HepG2 (cell line): ENCODE data around the gene CRADD. TPM values are rescaled to one million over a fixed set of nuclear protein-coding genes. Genes with fewer than 3 reads are reported as not detected.

ENCODE experiments used
- ATAC-seq: fragments of 200-7000 bp; cut with Tn5 transposase; 3 replicates; pipeline ENCODE4 v1.9.1; 2020; ENCODE audit warnings: mild to moderate bottlenecking, moderate library complexity
- BruUV-seq: library from RNA; stranded (reverse); fragments of 400-500 nt; replicated peaks from 2 replicates; lab custom pipeline; 2021; lab: Mats Ljungman, UMichigan
- CTCF ChIA-PET: fragments of 300-600 bp; formaldehyde crosslinking; extraction: SDS; loops from one replicate; lab custom pipeline; 2021; ENCODE audit warnings: low total read pairs, inconsistent platforms, low intra/inter-chr PET ratio; lab: Yijun Ruan, JAX
- POLR2A ChIA-PET: fragments of 350-600 bp; sonication (Branson Sonifier 250); formaldehyde crosslinking; loops from one replicate; lab custom pipeline; 2020; ENCODE audit warnings: antibody characterized with exemption, inconsistent platforms; lab: Yijun Ruan, JAX
- DNase-seq: peaks from one replicate; pipeline ENCODE4 v3.0.0-alpha.2; 2015; ENCODE audit warnings: low spot score
- FAIRE-seq: peaks from 3 replicates; lab custom pipeline; 2011; peaks lifted over from hg19 to GRCh38; lab: Jason Lieb, UNC
- H2AFZ ChIP-seq: one replicate; pipeline ENCODE4 v1.6.1; 2011; ENCODE audit warnings: low read length, inconsistent platforms
- H3K27ac ChIP-seq: fragments of 300-600 bp; 3 replicates; pipeline ENCODE4 v1.8.0; 2011; ENCODE audit warnings: mixed run types, mild to moderate bottlenecking, mixed read lengths, low read length, inconsistent platforms; ENCODE audit not compliant: insufficient read depth; ENCODE audit errors: extremely low read length
- H3K27me3 ChIP-seq, 2 experiments: fragments of 200-600 bp in 1 of 2; 2 replicates in 1 of 2; 3 replicates in 1 of 2; pipeline versions ENCODE4 v1.6.0 to v1.8.0; 2011; ENCODE audit warnings: low read length in 2 of 2, mild to moderate bottlenecking in 2 of 2, moderate library complexity in 2 of 2, inconsistent platforms in 1 of 2; ENCODE audit not compliant: insufficient read depth in 2 of 2, control insufficient read depth in 1 of 2
- H3K36me3 ChIP-seq, 2 experiments: fragments of 200-600 bp in 1 of 2; replicated peaks in 1 of 2; 2 replicates in 1 of 2; 3 replicates in 1 of 2; pipeline versions ENCODE4 v1.5.1 to v1.8.0; 2011; ENCODE audit warnings: low read length in 2 of 2, inconsistent platforms in 1 of 2; ENCODE audit not compliant: insufficient read depth in 2 of 2, control insufficient read depth in 1 of 2
- H3K4me1 ChIP-seq: 2 replicates; pipeline ENCODE4 v1.5.1; 2012; ENCODE audit warnings: low read length, inconsistent platforms; ENCODE audit not compliant: insufficient read depth
- H3K4me2 ChIP-seq: 2 replicates; pipeline ENCODE4 v1.6.0; 2011; ENCODE audit warnings: low read depth, low read length, inconsistent platforms
- H3K4me3 ChIP-seq, 3 experiments: fragments of 200-600 bp in 1 of 3; sonication (generic), shearing (Covaris generic) in 1 of 3; replicated peaks in 1 of 3; 2 replicates each; pipeline ENCODE4 v1.5.1; 2011 to 2016; ENCODE audit warnings: low read length in 3 of 3, inconsistent platforms in 2 of 3, low read depth in 2 of 3, mild to moderate bottlenecking in 2 of 3, control low read depth in 1 of 3, mixed read lengths in 1 of 3; ENCODE audit not compliant: insufficient read depth in 1 of 3
- H3K79me2 ChIP-seq: one replicate; pipeline ENCODE4 v1.6.1; 2011; ENCODE audit warnings: low read length, inconsistent platforms; ENCODE audit not compliant: insufficient read depth
- H3K9ac ChIP-seq: 2 replicates; pipeline ENCODE4 v1.6.0; 2011; ENCODE audit warnings: mild to moderate bottlenecking, low read depth, low read length, inconsistent platforms; ENCODE audit not compliant: insufficient read depth
- H3K9me3 ChIP-seq: 2 replicates; pipeline ENCODE4 v1.5.1; 2012; ENCODE audit warnings: mild to moderate bottlenecking, low read length
- H4K20me1 ChIP-seq: 2 replicates; pipeline ENCODE4 v1.6.0; 2011; ENCODE audit warnings: inconsistent platforms, mild to moderate bottlenecking, low read length, moderate library complexity; ENCODE audit not compliant: insufficient read depth
- CBFB ChIP-seq: sonication (generic); formaldehyde crosslinking; IDR thresholded peaks from 2 replicates; pipeline ENCODE4 v1.4.0; 2020; ENCODE audit warnings: missing genetic modification reagents
- CCDC6 ChIP-seq: sonication (generic); formaldehyde crosslinking; IDR thresholded peaks from 2 replicates; pipeline ENCODE4 v1.8.1; 2022; ENCODE audit warnings: mild to moderate bottlenecking, missing genetic modification reagents, moderate library complexity
- KAT2B ChIP-seq: fragments of 150-350 bp; IDR thresholded peaks from 2 replicates; pipeline ENCODE4 v1.6.1; 2014; ENCODE audit warnings: low read depth, low read length, borderline replicate concordance
- NR3C1 ChIP-seq: sonication (generic); formaldehyde crosslinking; IDR thresholded peaks from 2 replicates; pipeline ENCODE4 v1.4.0; 2020; ENCODE audit warnings: missing genetic modification reagents
- SSRP1 ChIP-seq: IDR thresholded peaks from 2 replicates; pipeline ENCODE4 v1.6.1; 2016; ENCODE audit warnings: control low read depth
- TBX3 ChIP-seq: fragments of 450-650 bp; IDR thresholded peaks from 2 replicates; pipeline ENCODE4 v1.6.1; 2017; ENCODE audit warnings: antibody characterized with exemption, mild to moderate bottlenecking, inconsistent platforms, borderline replicate concordance
- ZBTB21 ChIP-seq: sonication (generic); formaldehyde crosslinking; IDR thresholded peaks from 2 replicates; pipeline ENCODE4 v1.4.0; 2020; ENCODE audit warnings: missing genetic modification reagents
- ZMYM2 ChIP-seq: sonication (generic); formaldehyde crosslinking; IDR thresholded peaks from 2 replicates; pipeline ENCODE4 v1.8.0; 2022; ENCODE audit warnings: mild to moderate bottlenecking, missing genetic modification reagents
- ZNF543 ChIP-seq: sonication (generic); formaldehyde crosslinking; IDR thresholded peaks from 2 replicates; pipeline ENCODE4 v1.4.0; 2020; ENCODE audit warnings: mild to moderate bottlenecking, missing genetic modification reagents
- WGBS: methylation state at CpG from one replicate; pipeline ENCODE4 v1.1.6; 2017; ENCODE audit warnings: low lambda C conversion rate; 5-methylcytosine and 5-hydroxymethylcytosine counted together
- in situ Hi-C: cut with HindIII; loops from 2 replicates; pipeline ENCODE4 v1.10.0; 2017; ENCODE audit warnings: low pct_unique_long_range_greater_than_20kb; ENCODE audit not compliant: extremely low pct_ligation_motif_present
- intact Hi-C: fragments of 100-400 bp; cut with micrococcal nuclease; formaldehyde crosslinking; loops from one replicate; pipeline ENCODE4 v1.10.0; 2022; ENCODE audit not compliant: unreplicated experiment
- polyA plus RNA-seq, 8 experiments: library from polyadenylated mRNA; depleted of rRNA in 3 of 8; stranded (reverse) in 7 of 8; unstranded in 1 of 8; fragments of >200 nt; fragmentation: Illumina TruSeq in 4 of 8; extraction: Trizol in 4 of 8; gene quantifications; 2 replicates each; pipeline versions ENCODE4 v1.2.1 to v1.2.3, GENCODE V29; 2011 to 2016; ENCODE audit warnings: low read depth in 4 of 8, missing spikeins in 1 of 8, mixed read lengths in 1 of 8; ENCODE audit not compliant: insufficient read depth in 1 of 8
- total RNA-seq, 5 experiments: library from RNA; depleted of rRNA; stranded (reverse); fragments of >200 nt; fragmentation: Illumina TruSeq; extraction: Trizol; gene quantifications; 2 replicates each; pipeline ENCODE4 v1.2.3, GENCODE V29; 2016; ENCODE audit warnings: low read depth in 1 of 5
- TF ChIP-seq, protein P1 (sequence below): sonication (generic); formaldehyde crosslinking; IDR thresholded peaks from 2 replicates; pipeline ENCODE4 v1.5.0; 2020; ENCODE audit warnings: mild to moderate bottlenecking, missing genetic modification reagents, borderline replicate concordance

The CRADD gene
- total and polyA plus RNA-seq, 2 of the 13 experiments (the other 11 are each of a cell fraction or from before 2014, with no cell fraction given) = 12.4 to 18.8 TPM

DNA sequence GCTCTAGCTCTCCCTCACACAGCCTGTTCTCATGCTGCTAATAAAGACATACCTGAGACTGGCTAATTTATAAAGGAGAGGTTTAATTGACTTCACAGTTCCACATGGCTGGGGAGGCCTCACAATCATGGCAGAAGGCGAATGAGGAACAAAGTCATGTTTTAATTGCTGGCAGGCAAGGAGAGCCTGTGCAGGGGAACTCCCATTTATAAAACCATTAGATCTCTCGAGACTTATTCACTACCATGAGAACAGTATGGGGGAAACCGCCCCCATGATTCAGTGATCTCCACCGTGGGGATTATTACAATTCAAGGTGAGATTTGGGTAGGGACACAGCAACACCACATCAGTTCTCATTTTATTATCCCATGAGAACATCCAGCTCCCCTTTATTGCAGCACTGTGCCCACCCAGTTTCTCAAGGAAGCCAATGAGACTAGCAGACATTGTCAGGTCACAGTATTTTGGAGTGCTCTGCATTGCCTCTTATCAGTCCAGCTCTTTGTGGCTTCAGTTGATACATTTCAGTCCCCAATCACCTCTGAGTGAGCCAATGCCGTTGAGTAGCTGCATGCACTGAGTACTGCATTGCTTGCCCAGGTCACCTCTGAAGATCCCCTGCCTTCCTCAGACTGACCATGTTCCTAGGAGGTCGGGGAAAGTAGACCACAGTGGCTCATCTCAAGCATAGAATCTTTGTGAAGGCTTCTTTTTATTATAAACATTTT, 131.2 kb downstream of the CRADD start:
- FAIRE-seq = no peak
- ATAC-seq = no peak
- in situ Hi-C loops = no loop called here

GRCh38 chr12:93812626-93813025, 135.5 kb downstream of the CRADD start:
- Histone ChIP-seq H3K79me2 (no peaks in the 10 kb centered on the region), H4K20me1 (no peaks in the 10 kb centered on the region), H3K4me2 (no peak overlapping the region), H3K9me3 (no peaks in the 10 kb centered on the region), H3K4me1 (peaks cover 19% of the 10 kb centered on the region), H3K4me3 (no peak overlapping the region), H3K27ac (no peak overlapping the region), H3K9ac (no peak overlapping the region), H3K27me3 (no peaks in the 10 kb centered on the region), H3K36me3 (no peaks in the 10 kb centered on the region), H2AFZ (no peak overlapping the region)
- intact Hi-C loops (no loop called here), in situ Hi-C loops (no loop called here)
- no peak for ATAC-seq
- no TSS peak for BruUV-seq
- POLR2A ChIA-PET = no interaction called here
- no peak for DNase-seq
- WGBS = 94% methylated on average over 3 of the region's 3 CpGs
- CTCF ChIA-PET = no interaction called here
- no peak for FAIRE-seq
- no peak for TF ChIP-seq NR3C1 (CRISPR knock-in tag)
- no peak for TF ChIP-seq CBFB (CRISPR knock-in tag)
- TF ChIP-seq ZMYM2 = no peak
- TF ChIP-seq, protein P1, sequence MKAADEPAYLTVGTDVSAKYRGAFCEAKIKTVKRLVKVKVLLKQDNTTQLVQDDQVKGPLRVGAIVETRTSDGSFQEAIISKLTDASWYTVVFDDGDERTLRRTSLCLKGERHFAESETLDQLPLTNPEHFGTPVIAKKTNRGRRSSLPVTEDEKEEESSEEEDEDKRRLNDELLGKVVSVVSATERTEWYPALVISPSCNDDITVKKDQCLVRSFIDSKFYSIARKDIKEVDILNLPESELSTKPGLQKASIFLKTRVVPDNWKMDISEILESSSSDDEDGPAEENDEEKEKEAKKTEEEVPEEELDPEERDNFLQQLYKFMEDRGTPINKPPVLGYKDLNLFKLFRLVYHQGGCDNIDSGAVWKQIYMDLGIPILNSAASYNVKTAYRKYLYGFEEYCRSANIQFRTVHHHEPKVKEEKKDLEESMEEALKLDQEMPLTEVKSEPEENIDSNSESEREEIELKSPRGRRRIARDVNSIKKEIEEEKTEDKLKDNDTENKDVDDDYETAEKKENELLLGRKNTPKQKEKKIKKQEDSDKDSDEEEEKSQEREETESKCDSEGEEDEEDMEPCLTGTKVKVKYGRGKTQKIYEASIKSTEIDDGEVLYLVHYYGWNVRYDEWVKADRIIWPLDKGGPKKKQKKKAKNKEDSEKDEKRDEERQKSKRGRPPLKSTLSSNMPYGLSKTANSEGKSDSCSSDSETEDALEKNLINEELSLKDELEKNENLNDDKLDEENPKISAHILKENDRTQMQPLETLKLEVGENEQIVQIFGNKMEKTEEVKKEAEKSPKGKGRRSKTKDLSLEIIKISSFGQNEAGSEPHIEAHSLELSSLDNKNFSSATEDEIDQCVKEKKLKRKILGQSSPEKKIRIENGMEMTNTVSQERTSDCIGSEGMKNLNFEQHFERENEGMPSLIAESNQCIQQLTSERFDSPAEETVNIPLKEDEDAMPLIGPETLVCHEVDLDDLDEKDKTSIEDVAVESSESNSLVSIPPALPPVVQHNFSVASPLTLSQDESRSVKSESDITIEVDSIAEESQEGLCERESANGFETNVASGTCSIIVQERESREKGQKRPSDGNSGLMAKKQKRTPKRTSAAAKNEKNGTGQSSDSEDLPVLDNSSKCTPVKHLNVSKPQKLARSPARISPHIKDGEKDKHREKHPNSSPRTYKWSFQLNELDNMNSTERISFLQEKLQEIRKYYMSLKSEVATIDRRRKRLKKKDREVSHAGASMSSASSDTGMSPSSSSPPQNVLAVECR (CRISPR knock-in tag) = no peak

More for the DNA sequence above, 131.2 kb downstream of the CRADD start:
- no peaks in the 10 kb centered on the region for H3K27me3 ChIP-seq
- no peaks in the 10 kb centered on the region for H3K79me2 ChIP-seq
- H3K4me3 ChIP-seq = no peak overlapping the region
- H3K4me1 ChIP-seq = peaks cover 3% of the 10 kb centered on the region
- H3K27ac ChIP-seq = no peak overlapping the region
- TF ChIP-seq CCDC6 (CRISPR knock-in tag) (no peak), ZBTB21 (CRISPR knock-in tag) (no peak), ZNF543 (CRISPR knock-in tag) (no peak), TBX3 (no peak), SSRP1 (CRISPR knock-in tag) (no peak), KAT2B (no peak)
- TF ChIP-seq, all 625 proteins: peak for 0
- Histone ChIP-seq H3K36me3 (no peaks in the 10 kb centered on the region), H3K9ac (no peak overlapping the region), H3K9me3 (no peaks in the 10 kb centered on the region), H2AFZ (no peak overlapping the region), H3K4me2 (no peak overlapping the region), H4K20me1 (no peaks in the 10 kb centered on the region)
- WGBS = 73% methylated on average over 5 of the region's 6 CpGs
- CTCF ChIA-PET = no interaction called here
- POLR2A ChIA-PET = no interaction called here
- intact Hi-C loops = no loop called here
- no TSS peak for BruUV-seq
- no peak for DNase-seq
